Activated CD8-positive, alpha-beta memory T cell treated with anti-CD3 and anti-CD28 coated beads, Interleukin-2, amount 50 U/mL, for 24 hours (primary cell): Measurements from ENCODE around the gene CYBA.
"Not testable (repeated sequence)": the region's sequence is repeated elsewhere in the genome, so short reads cannot be mapped to it uniquely, and the experiment has no call there.

Experiments
- DNase-seq: peaks from one replicate; pipeline ENCODE4 v3.0.0-alpha.2; 2020; ENCODE audit errors: extremely low read depth

Gene CYBA

DNA sequence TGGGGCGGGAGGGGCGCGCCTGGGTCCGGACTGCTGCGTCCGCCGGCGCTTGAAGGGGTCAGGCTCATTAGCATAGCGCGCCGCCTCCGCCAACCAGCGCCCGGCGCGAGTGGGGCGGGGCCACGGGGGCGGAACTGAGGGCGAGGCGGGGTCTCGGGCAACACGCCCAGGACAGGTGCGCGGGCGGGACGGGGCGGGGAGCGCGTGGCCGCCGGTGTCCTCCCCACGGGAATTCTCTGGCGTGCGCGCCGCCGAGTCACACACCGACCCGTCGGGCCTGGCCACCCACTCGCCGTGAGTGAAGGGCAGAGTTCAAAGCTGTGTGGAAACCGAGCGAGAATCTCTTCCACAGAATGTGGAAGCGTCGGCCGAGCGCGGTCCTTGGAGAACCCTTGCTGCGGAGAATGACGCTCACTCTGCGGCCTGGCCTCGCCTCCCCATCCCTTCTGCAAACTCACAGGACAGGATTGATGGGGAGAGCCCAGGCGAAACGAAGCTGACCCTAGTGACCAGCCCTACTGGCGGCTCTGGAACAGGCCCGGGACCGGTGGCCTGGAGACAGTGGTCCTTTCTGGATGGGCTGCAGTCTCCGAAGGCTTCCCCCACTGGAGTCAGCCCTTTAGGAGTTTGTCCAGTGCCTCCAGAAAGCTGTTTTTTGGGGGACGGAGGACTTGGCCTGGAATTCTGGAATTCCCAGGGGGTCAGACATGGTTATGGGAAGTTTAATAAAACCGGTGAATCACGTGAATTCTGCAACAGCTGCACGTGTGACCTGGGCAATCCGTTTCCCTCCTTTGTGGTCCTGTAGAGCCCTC lies 35.8 kb upstream of the CYBA start, which contains the start of gene SNAI3:
TSS of gene SNAI3 (minus strand) at position 69 of the 815 bp plus-strand sequence. CDS start 101 bp downstream, outside the sequence.
- DNase-seq: peak; percentile 61

DNA sequence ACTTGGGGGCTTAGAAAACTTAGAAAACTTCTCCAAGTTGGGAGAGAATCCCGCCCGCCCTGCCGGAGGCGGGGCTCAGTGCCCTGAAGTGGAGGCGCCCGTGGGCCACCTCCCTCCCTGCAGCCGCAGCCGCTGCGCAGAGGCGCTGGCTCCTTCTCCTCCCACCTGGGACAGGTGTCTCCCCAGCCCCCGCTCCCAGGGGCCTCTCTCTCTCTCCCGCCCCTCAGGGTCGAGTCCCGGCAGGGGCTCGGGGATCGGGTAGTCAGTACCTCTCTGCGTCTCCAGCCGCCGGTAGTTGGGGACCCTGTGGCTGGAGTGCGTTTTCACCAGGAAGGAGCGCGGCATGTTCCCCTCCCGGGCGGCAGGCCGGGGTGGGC lies 35.2 kb upstream of the CYBA start:
- DNase-seq: no peak

DNA sequence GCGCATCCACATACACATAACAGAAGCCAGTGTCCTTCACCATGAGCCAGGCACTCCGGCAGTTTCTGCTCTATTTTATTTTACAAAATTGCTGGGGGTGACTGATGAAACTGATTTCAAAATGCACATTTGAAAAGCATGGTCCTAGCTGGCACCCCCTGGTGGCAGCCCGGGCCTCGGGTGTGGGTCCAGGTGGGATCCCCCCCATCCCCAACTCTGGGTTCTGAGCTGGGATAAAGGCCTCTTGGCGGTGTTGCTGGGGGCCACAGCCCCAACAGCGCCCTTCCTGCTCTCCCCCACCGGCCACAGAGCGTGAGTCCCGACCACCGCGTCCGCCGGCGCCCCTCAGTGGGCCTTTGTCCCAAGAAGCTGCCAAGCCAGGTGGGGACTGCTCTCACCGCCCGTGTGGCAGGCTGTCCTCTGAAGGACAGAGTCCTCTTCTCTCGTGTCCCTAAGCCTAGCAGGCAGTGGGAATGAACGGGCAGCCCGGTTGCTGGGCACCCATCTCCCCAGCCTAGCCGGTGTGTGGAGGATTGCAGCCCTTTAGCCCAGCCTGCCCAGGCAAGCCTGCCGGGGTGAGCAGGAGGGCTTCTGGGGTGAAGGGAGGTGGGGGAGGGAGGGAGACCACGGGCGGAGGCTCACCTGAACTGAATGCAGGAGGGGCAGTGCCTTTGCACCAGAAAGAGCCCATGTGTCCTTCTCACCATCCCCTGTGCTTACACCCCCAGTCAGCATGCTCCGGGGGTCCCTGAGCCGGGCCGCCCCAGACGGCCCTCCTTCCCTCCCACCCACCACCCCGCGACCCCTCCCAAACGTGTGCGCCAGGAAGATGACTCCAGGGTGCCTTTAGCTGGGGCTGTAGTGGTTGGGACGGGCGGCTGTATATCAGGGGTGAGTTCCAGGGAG lies 34.6 kb upstream of the CYBA start:
- no peak for DNase-seq

DNA sequence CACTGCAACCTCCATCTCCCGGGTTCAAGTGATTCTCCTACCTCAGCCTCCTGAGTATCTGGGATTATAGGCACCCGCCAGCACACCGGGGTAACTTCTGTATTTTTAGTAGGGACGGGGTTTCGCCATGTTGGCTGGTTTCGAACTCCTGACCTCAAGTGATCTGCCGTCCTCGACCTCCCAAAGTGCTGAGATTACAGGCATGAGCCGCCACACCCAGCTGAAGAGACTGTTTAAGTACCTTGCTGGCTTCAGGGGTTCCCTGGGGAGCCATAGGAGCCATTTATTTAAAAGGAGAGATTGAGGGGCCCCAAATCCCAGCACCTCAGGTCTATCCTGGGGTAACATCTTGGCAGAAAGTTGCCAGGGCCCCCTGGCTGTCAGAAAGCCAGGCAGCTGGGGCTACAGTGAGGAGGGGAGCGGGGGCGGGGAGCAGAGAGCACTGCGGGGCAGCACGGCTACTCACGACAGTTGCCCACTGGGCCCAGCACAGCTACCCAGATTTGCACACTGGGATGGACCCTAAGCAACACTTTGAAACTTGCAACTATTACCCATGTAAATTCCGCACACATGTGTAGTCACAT lies 33.8 kb upstream of the CYBA start:
- no peak for DNase-seq

DNA sequence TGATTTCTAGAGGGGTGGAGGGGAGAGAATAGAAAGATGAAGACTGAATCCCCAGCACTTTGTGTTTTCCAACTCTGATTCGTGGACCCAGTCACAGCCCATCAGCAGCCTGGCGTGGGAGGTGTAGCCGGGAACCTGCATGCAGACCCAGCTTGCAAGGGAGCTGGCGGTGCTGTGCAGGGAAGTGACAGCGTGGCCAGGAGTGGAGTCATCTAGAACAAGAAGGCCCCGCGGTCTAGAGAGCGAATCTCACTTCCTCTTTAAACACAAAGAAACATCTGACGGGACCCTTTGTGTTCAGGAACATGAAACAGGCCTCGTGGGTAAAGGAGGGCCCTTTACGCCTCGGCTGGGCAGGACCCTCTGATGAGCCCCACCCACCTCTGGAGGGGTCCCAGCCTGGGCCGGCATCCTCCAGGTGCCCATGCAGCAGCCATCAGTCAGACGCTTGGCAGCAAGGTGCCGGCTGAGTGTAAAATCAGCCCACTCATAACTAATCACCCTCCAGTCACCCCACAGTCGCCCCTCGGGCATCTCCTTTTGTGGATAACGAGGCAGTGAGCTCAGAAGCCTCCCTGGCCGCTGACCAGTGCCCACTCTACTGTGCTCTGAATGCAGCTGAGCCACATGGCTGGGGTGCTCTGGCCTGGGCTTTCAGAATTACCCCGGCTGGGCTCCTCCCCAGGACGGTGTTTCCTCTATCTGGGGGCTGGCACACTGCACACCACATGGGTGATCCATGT lies 31.0 kb upstream of the CYBA start:
- DNase-seq: no peak

DNA sequence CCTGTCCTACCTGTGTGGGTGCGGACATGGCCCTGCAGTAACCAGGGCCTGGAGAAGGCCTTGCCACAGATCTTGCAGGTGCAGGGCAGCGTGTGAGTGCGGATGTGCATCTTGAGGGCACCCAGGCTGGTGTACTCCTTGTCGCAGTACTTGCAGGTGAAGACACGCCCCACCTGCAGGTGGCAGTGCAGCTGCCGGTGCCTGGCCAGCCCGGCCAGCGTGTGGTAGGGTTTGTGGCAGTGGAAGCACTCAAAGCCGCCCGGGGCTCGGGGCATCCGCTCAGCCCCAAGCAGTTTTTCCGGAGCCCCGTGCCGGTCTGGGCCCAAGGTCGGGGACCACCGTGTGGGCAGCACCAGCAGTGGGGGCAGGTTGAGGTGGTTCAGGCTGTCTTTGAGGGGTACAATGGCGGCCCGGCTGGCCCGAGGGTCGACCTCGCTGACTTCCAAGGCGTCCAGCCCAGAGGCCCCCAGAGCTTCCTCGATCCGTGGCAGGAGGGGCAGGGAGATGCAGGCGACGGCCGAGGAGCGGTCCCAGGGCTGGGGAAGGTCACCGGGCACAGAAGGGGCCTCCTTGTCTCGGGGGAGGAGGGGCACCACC lies 30.3 kb upstream of the CYBA start:
- no peak for DNase-seq

DNA sequence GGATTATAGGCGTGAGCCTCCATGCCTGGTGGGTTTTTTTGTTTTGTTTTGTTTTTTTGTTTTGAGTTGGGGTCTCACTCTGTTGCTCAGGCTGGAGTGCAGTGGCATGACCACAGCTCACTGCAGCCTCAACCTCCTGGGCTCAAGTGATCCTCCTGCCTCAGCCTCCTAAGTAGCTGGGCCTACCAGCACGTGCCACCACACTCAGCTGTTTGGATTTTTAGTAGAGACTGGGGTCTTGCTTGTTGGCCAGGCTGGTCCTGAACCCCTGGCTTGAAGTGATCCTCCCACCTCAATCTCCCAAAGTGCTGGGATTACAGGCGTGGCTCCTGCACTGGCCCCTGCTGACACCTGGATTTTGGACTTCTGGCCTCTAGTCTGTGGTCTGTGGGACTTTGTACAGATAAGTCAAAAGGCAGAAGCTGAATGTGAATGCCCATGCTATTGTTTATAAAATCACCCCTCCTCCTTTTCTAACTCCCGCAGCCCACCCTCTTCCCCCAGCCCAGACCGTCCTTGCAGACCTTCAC lies 29.8 kb upstream of the CYBA start:
- DNase-seq: no peak

DNA sequence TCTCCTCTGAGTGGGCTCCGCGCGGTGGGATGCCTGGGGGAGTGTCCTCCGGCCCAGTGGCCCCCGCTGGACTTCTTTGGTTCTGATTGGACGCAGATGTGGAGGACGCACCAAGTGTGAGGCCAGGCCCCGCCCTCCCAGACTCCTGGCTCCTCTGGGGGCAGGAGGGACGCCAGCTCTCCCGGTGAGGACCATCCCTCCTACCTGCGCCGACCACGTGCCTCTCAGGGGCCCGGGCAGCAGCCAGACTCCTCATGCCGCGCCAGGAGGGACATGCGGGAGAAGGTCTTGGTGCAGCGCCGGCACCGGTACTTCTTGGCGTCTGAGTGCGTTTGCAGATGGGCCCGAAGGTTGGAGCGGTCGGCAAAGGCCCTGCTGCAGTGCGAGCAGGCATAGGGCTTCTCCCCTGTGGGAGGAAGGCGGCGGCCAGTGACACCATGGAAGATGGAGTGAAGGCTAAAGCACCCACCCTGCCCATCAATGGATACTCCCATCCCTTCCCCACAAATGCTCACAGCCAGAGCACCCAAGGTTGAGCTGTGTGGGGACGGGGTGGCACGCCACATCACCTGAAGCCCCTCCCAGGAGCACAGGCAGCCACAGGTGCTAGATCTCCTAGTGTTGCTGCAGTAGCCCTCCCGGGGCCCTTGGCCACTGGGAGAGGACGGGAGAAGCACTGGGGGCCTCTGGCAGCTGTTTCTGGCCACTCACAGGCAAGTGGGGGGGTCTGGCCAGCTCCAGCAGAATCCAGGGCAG lies 27.5 kb upstream of the CYBA start:
- DNase-seq: no peak

DNA sequence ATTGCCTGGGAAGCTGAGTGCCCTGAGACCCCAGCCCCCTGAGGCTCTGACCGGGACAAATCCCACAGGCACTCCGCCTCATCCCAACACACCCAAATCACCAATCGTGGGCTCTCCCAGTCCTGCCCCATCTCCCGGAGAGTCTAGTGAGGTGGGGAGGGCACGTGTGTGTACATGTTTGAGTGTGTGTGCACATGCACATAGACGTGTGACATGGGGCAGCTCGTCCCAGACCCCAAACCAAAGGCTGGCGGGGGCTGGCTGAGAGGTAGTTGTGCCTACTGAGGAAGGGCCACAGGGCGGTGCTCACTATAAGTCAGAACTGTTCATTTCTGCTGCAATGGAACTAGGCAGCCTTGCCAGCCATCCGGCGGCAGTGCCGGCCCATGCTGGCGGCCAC lies 26.9 kb upstream of the CYBA start:
- no peak for DNase-seq

DNA sequence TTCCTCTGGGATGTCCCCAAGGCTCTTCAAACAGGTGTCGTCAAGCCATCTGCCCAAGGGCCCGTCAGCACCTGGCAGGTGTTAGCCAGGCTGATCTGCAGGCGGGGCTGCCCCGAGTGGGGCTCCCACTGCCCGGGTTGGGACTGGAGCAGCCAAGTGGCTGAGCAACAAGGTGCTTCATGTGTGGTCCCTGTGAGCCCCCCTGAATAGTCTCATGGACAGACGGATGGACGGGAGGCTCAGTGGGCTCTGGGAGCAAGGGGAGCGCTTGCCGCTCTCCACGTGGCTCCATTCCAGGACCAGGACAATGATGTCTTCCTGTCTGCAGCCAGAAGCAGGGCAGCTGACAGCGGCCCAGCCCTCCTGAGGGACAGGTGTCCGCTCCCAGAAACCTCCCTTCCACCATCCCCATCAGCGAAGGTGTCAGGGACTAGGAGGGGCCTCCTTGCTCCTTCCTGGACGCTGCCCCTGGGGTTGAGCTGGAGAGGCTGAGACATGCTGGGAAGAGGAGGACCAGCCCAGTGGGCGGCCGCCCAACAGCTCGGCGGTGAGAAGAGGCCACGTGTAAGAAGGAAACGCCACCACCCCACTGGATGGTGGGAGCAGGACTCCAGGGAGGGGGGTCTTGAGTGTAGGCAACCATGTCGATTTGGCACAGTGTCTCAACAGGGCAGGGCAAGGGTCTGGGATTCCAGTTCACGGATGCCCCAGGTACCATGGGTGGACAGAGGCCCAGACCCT lies 25.8 kb upstream of the CYBA start:
- no peak for DNase-seq

DNA sequence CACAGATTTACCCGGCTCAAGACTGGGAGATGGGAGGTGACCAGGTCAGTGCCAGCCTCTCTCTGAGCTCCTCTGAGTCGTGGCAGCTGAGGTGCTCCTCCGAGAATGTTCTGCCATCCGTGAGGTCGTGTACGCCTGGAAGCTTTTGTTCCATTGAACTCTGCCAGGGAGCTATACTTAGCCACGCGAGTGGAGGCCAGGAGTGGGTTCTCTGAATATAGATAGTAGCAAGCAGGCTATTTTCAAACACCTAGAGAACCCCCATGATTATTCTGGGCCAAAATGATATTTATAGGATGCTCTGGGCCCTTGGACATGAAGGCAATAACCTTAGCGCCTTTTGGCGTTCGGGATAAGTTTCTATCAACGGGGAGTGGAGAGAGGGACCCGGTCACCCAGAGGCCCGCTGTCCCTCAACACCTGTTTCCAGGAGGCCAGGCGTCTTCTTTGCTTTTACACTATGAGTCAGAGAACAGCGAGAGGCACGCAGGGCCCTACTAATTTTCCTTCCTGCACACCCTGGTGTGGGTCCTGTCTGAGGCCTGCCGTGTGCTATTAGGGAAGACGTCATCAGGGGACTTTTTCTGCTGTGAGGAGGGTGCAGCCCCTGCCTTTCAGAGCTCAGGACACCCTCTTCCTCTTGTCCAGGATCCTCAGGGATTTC lies 23.0 kb upstream of the CYBA start:
- DNase-seq: no peak

DNA sequence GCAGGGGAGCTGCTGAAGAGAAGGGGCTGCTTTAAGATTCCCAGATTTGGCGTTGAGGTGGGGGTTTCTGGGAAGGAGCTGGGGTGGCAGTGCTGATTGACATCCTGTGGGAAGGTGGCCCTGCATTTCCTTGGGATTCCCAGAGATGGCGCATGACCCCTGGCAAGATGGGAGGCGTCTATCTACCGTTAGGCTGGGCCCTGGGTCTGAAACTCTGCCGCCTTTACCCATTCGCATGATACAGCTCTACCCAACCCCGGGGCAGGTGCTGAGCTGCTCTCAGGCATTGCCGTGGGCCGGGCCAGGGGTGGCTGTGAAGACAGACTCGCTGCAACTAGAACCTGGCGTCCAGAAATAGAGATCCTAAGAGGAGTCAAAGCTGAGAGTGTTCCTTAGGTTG lies 21.9 kb upstream of the CYBA start:
- no peak for DNase-seq

DNA sequence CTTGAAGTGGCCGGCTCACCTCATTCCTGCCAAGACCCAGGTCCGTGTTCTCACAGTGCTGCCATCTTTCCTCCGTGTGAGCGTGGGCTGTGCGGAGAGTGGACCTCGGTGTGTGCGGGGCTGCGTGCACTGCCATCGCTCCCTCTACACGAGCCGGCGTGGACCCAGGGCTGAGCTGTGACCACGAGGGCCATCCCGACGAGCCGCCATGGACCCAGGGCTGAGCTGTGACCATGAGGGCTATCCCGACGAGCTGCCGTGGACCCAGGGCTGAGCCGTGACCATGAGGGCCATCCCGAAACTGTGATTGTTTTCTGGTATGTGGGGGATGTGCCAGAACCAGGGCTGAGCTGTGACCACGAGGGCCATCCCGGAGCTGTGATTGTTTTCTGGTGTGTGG lies 21.0 kb upstream of the CYBA start:
- DNase-seq: no peak

DNA sequence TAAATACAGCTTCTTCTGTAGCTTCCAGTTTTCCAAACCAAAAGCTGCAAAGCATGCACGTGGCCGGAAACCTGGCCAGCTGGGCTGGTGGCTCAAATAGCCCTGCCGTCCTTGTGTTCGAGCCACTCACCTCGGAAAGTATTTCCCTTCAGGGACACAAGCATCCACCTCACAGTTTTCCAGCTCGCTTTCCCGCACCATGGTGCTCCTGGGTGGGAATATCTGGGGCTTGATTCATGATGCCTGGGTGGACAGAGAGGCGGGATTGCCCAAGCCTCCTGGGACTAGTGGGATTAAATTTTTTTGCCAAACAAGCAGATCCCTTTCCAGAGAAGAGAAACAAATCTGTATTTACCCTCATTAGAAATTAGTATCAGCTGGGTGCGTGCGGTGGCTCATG lies 19.1 kb upstream of the CYBA start:
- no peak for DNase-seq

DNA sequence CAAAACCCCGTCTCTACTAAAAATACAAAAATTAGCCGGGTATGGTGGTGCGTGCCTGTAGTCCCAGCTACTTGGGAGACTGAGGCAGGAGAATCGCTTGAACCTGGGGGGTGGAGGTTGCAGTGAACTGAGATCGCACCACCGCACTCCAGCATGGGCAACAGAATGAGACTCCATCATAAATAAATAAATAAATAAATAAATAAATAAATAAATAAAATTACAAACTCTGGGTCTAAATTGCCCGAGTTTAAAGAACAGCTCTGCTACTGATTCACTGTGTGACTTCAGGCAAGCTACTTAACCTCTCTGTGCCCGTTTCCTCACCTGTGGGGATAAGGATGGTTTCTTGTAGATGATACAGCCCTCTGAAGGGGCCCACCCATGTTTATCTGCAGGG lies 18.6 kb upstream of the CYBA start:
- not testable (repeated sequence) for DNase-seq

DNA sequence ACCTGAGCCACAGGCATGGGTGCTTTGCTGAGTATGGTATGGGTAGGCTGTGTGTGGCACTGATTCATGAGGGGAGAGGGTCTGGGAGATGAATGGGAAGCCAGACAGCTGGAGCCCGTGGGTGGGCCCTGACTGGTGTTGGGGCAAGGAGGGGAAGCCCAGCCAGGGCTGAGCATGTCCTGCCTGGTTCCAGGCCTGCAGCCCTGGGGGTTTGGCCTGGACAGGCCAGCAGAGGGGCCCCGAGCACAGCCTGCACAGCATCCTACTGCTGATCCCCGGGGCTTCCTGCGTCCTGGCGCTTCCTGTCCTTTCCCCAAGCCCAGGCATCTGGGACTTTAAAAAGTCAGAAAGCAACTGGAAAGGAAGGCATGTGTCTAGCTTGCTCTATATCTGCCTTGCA lies 16.6 kb upstream of the CYBA start:
- DNase-seq: no peak

DNA sequence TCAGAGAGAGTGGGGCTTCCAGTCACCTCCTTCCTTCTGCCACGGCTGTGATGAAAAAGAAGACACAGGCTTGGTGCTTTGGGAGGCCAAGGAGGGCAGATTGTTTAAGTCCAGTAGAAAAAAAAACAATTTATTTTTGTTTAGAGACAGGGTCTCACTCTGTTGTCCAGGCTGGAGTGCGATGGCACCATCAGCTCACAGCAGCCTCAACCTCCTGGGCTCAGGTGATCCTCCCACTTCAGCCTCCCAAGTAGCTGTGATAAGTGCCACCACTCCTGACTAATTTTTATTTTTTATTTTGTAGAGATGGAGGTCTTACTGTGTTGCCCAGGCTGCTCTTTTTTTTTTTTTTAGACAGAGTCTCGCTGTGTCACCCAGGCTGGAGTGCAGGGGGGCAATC lies 14.7 kb upstream of the CYBA start:
- DNase-seq: no peak

DNA sequence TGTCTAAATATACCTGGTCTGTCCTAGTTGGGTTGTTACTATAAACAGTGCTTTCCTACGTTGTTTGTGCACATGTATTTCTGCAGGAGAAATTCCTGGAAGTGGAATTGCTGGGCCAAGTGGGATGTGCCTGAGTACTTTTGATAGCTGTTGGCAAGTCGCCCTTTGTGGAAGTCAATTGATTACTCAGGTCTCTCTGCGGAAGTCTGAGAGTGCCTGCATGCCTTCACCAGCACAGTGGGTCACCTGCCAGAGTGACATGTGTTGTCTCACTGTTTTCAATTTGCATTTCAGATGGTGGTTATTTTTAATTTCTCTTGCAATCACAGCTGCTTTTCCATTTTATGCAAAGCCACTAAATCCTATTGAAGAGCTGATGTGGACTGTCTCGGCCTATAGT lies 14.3 kb upstream of the CYBA start:
- no peak for DNase-seq
